Central memory CD8-positive, alpha-beta T cell (primary cell): ENCODE data around the gene CAMK2B.

ENCODE experiments used
- ATAC-seq: fragments of 150-1000 bp; cut with Tn5 transposase; replicated peaks from 2 replicates; pipeline ENCODE4 v1.10.0; 2022; ENCODE audit warnings: mild to moderate bottlenecking, moderate FRiP score, moderate number of reproducible peaks; ENCODE audit not compliant: poor library complexity, severe bottlenecking; ENCODE audit errors: extremely low read depth
- DNase-seq, 2 donors: peaks; one replicate each; pipeline ENCODE4 v3.0.0; 2021; ENCODE audit warnings: low spot score in 2 of 2
- H3K27ac Mint-ChIP-seq: one replicate; pipeline ENCODE4 v1.8.0; 2022; ENCODE audit warnings: low read depth, mild to moderate bottlenecking, moderate library complexity, mixed read lengths
- H3K27me3 Mint-ChIP-seq: one replicate; pipeline ENCODE4 v1.8.0; 2022; ENCODE audit warnings: mixed read lengths
- H3K36me3 Mint-ChIP-seq: one replicate; pipeline ENCODE4 v1.8.0; 2022; ENCODE audit warnings: mild to moderate bottlenecking, moderate library complexity, mixed read lengths; ENCODE audit not compliant: insufficient read depth
- H3K4me1 Mint-ChIP-seq: one replicate; pipeline ENCODE4 v1.8.0; 2022; ENCODE audit warnings: mixed read lengths
- H3K4me3 Mint-ChIP-seq: one replicate; pipeline ENCODE4 v1.8.0; 2022; ENCODE audit warnings: mild to moderate bottlenecking, moderate library complexity, mixed read lengths
- H3K9me3 Mint-ChIP-seq: one replicate; pipeline ENCODE4 v1.8.0; 2022; ENCODE audit warnings: mixed read lengths

CAMK2B gene

DNA sequence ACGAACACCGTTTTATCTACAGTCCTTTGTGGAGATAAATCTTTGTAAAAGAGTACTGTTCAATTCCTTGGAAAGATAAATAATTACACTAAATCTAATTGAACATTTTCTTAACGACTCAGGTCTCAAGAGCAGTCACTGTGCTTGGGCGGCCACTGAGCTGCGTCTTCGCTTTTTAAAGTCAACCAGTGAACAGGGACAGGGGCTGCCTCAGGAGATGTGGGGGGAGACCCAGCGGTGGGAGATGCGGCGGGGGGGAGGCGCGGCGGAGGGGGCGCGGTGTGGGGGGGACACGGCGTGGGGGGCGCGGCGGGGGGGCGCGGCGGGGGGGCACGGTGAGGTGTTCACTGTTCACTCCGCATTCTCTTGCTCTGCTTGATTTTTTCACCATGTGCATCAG, 39.8 kb downstream of the CAMK2B start:
- Mint-ChIP-seq H3K9me3 (no peaks in the 10 kb centered on the region), H3K4me1 (no peaks in the 10 kb centered on the region), H3K36me3 (peaks cover 2% of the 10 kb centered on the region), H3K4me3 (no peak overlapping the region), H3K27me3 (peaks cover 13% of the 10 kb centered on the region), H3K27ac (no peak overlapping the region)
- DNase-seq, result no peak
- ATAC-seq, result no peak

DNA sequence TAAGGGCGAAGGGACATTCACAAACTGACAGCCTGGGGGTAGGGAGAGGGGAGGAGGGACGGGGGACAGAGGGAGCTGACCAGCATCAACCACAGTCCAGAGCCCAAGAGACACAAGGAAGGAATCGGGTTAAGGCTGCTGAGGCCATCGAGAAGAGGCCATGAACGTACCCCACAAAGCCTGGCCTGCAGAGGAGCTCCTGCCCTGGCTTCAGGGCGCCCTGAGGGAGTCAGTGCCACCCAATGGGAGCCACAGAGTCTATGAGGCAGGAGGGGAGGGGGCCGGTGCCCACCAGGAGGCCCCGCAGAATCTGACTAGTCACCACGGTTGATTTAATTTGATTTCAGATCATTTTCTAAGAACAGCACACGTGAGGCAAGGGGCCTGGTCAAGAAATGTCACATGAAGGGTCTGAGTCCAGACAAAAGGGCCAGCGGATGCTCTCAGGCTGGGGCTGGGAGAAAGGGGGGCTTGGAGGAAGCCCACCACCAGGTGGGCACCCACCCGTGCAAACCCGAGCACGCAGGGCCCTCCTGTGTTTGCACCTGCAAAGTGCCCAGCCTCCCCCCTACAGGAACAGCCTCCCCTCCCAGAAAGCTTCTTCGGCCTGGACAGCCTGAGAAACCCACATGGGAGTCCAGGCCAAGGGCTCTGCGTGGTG, 40.4 kb downstream of the CAMK2B start:
- Mint-ChIP-seq H3K4me1 (no peaks in the 10 kb centered on the region), H3K36me3 (peaks cover 2% of the 10 kb centered on the region), H3K27ac (no peak overlapping the region), H3K27me3 (peaks cover 7% of the 10 kb centered on the region), H3K4me3 (no peak overlapping the region), H3K9me3 (no peaks in the 10 kb centered on the region)
- DNase-seq (no peak), ATAC-seq (no peak)

DNA sequence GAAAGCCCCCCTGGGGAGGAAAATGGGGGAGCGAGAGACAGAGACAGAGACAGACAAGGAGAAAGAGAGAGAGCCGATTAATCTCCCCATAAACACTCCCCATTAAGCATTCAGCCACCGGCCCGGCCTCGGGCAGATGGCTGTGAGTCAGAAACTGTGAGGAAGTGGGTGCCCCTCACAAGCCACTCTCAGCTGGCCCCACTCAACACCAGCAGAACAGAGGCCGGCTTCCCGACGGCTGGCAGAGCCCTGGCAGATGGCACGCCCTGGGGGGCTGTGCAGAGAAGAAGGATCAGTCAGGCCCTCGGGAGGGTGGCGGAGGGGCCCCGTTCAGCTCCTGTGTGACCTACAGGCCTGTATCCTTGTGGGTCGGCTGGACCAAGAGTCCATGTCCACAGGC, 41.2 kb downstream of the CAMK2B start:
- Mint-ChIP-seq H3K27me3 (no peaks in the 10 kb centered on the region), H3K27ac (no peak overlapping the region), H3K36me3 (peaks cover 2% of the 10 kb centered on the region), H3K9me3 (no peaks in the 10 kb centered on the region), H3K4me3 (no peak overlapping the region), H3K4me1 (no peaks in the 10 kb centered on the region)
- DNase-seq (no peak), ATAC-seq (no peak)

DNA sequence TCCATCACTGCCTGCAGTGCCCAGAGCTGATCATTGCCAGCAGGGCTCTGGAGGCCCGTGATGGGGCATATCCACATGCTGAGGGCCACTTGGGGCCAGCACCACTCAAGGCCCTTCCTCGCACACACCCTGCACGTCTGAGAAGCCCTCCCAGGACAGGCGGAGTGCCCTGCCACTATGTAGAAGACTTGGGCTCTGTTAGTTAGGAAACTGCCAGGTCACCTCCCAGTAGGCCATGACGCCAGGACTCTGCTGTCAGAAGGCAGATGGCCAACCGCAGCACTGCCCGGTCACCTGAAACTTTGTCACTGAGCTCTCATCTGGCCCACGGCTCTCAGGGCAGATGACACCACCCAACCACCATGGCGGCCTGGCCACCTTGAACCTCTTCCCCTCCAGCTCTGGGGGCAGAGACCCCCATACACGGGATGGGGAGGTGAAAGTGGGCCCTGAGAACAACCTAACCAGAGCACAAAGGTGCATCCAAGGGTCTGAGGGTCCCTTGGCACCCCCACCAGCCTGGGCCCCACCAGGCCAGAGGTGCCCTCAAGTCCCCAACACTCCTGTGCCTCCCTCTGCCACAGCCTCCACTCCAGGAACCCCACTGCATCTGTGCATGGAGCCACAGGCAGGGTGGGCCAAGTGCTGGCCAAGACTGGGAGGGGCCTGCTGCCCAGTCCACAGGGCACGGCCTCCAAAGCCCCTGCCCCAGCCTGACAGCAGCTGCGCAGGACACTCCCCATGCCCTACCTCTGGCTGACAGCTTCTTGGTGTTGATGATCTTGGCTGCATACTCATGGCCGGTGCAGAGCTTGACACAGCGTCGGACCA, 41.8 kb downstream of the CAMK2B start:
- Mint-ChIP-seq H3K4me1 (no peaks in the 10 kb centered on the region), H3K4me3 (no peak overlapping the region), H3K36me3 (peaks cover 2% of the 10 kb centered on the region), H3K27me3 (no peaks in the 10 kb centered on the region), H3K27ac (no peak overlapping the region), H3K9me3 (no peaks in the 10 kb centered on the region)
- ATAC-seq, result no peak
- DNase-seq, result no peak

DNA sequence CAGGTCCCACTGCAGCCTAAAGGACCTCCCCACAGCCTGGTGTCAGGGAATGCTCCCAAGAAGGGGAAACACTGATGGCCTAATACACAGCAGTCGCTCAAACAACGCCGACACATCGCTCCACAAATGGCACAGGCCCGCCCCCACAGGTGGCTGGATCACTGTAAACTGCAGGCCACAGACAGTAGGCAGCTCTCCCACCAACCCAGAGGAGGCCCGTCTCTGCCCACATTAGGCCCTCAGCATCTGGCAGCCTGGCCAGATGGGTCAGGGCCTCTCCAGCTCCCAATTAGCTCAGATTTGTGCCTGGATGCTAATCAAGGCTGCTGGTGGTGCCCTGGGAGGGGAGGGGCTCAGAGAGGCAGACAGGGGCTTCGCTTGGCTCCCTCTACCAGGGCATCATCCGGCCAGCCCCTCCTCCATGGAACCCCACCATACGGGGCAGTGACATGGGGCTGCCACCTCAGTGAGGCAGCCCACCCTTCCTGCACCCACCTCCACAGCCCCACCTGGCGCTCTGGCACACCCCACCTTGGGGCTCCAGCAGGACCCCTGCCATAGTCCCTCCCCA, 42.7 kb downstream of the CAMK2B start:
- no peaks in the 10 kb centered on the region for H3K27me3 Mint-ChIP-seq
- H3K4me3 Mint-ChIP-seq, result no peak overlapping the region

DNA sequence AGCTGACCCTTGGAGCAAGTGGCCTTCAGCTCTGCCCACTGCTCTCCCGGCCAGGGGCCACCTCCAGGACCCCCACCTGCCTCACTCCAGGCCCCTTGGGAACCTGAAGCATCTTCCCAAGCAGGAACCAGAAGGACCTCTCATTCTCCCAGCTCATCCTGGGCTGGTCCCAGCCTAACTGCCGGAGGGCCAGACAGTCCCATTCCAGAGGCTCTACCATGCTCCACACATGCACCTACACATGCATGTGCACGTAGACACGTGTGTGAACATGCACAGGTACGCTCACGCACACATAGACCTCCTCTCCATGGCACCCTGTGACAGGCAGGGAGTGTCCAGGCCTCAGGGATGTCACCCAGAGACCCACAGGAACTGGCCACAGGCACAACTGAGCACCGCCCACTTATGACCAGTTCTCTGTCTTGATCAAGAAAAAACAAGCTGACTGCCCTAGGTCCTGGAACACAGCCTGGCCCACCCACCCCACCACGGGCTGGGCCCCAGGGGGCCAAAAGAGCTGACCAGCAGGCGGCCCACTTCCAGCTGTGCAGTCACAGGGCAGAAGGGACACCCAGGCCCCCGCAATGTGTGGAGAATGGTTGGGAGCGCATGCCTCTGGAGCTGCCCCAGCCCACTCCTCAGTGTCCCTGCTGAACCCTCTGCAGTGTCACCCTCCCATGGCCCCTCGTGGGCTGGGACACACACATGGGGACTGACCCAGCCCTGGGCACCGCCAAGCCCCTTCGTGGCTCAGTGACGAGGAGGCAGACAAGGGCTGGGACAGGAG, 43.4 kb downstream of the CAMK2B start:
- Mint-ChIP-seq H3K4me1 (no peaks in the 10 kb centered on the region), H3K27me3 (no peaks in the 10 kb centered on the region), H3K36me3 (peaks cover 2% of the 10 kb centered on the region), H3K27ac (no peak overlapping the region), H3K9me3 (no peaks in the 10 kb centered on the region), H3K4me3 (no peak overlapping the region)
- DNase-seq (no peak), ATAC-seq (no peak)

More for the DNA sequence above, 42.7 kb downstream of the CAMK2B start:
- DNase-seq, result no peak
- no peaks in the 10 kb centered on the region for H3K9me3 Mint-ChIP-seq
- H3K36me3 Mint-ChIP-seq, result peaks cover 2% of the 10 kb centered on the region
- H3K4me1 Mint-ChIP-seq, result no peaks in the 10 kb centered on the region
- no peak overlapping the region for H3K27ac Mint-ChIP-seq
- ATAC-seq, result no peak

DNA sequence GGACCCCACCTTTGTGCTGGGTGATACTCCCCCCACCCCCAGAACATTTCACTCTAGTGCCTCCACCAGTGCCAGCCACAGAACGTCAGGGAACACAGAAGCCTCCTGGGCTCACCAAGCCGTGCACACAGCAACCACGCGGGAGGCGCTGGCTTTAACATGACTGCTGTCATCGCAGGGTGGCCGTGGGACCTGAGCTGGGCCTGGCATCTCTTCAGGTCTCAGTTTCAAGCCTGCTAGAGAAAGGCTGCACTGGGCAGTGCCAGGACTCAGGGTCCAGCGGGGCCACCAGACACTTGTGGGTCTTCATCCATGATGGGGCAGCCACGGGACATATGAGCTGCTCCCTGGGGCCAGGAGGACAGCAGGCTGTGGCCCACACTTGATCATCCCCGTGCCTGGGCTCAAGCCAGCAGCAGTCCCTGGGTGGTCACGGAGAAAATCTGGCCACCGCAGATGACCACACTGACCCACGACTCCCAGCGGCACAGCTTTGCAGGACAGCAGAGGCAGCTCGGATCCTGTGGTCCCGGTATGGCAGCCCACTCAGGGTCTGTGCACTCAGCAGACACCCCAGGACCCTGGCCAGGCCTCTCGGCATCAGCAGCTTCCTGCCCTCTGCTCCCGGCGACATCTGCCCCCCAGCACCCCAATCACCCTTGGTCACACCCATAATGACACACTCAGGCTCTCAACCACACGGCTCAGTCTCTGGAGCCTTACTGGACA, 44.2 kb downstream of the CAMK2B start:
- H3K36me3 Mint-ChIP-seq, result peaks cover 2% of the 10 kb centered on the region
- H3K4me1 Mint-ChIP-seq, result no peaks in the 10 kb centered on the region
- H3K9me3 Mint-ChIP-seq, result no peaks in the 10 kb centered on the region
- H3K27ac Mint-ChIP-seq, result no peak overlapping the region
- no peak for DNase-seq
- H3K4me3 Mint-ChIP-seq, result no peak overlapping the region
- no peaks in the 10 kb centered on the region for H3K27me3 Mint-ChIP-seq
- no peak for ATAC-seq

DNA sequence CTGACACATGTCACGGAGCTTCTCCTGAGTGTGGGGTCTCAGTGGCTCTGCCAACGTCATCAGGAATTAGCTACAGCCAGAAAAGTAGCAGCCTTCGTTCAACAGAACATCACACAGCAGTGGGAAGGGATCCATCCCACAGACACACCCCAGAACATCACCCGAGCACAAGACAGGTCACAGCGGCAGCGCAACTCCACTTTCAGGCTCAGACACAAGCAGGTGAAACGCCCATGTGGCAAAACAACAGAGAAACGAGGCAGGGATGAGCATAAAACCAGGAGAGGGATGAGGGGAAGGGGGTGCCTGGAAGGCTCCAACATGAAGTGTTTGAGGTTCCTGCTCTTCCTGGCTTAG, 44.8 kb downstream of the CAMK2B start:
- Mint-ChIP-seq H3K27ac (no peak overlapping the region), H3K36me3 (peaks cover 2% of the 10 kb centered on the region), H3K4me1 (no peaks in the 10 kb centered on the region), H3K27me3 (peaks cover 2% of the 10 kb centered on the region), H3K4me3 (no peak overlapping the region), H3K9me3 (no peaks in the 10 kb centered on the region)
- DNase-seq (no peak), ATAC-seq (no peak)

DNA sequence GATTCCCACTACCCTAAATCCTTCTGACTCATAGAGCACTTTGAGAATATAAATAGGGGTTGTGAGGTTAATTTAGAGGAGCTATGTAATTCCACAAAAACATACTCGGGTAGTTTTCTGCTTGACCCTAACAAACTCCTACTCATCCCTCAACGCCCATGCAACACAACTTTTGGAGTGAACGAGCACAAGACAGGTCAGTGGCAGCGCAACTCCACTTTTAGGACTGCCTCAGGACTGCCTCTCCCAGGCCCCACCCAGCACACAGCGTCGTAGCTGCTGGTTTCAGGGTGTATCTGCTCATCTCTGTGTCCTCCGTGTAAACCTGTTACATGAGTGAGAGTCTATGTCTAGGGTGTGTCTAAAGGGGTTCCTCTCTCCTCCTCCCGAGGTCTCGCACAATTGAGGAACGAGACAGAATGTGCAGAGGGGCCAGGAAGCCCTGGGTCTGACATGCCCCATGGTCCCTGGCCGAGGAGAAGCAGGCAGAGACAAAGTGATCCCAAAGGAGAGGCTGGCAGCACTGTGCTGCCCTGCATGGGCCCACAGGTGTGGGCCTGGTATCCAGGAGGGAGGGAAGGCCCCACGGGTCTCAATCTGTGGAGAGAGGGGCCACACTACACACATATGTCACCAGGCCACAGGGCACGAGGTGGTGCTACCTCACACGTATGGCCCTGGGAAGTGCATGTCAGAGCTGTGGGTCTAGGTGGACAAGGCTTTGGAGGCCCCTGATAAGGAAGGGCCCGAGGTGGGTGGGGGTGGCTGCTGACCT, 45.5 kb downstream of the CAMK2B start:
- Mint-ChIP-seq H3K36me3 (peaks cover 2% of the 10 kb centered on the region), H3K27me3 (peaks cover 9% of the 10 kb centered on the region), H3K9me3 (no peaks in the 10 kb centered on the region), H3K27ac (no peak overlapping the region), H3K4me1 (no peaks in the 10 kb centered on the region), H3K4me3 (no peak overlapping the region)
- DNase-seq (no peak), ATAC-seq (no peak)

DNA sequence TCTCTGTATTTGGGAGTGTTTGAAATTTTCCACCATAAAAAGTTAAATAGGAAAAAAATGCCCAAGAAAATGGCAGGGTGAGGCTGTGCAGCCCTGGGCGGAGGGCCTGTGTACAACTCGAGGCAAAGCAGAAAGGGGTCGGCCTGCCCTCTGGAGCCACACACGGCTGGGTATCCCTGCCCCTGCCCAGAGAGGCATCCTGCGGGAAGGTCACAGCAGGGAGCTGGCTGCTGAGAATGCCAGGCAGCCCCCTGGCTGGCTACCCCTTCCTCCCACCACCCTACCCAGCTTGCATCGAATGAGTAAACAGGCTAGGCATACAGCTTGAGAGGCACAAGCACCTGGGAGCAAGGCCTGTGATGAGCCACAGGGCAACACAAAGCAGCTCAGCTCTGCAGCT, 46.1 kb downstream of the CAMK2B start:
- Mint-ChIP-seq H3K4me3 (no peak overlapping the region), H3K9me3 (no peaks in the 10 kb centered on the region), H3K27me3 (peaks cover 15% of the 10 kb centered on the region), H3K4me1 (no peaks in the 10 kb centered on the region), H3K27ac (no peak overlapping the region), H3K36me3 (no peaks in the 10 kb centered on the region)
- no peak for ATAC-seq
- DNase-seq, result no peak

DNA sequence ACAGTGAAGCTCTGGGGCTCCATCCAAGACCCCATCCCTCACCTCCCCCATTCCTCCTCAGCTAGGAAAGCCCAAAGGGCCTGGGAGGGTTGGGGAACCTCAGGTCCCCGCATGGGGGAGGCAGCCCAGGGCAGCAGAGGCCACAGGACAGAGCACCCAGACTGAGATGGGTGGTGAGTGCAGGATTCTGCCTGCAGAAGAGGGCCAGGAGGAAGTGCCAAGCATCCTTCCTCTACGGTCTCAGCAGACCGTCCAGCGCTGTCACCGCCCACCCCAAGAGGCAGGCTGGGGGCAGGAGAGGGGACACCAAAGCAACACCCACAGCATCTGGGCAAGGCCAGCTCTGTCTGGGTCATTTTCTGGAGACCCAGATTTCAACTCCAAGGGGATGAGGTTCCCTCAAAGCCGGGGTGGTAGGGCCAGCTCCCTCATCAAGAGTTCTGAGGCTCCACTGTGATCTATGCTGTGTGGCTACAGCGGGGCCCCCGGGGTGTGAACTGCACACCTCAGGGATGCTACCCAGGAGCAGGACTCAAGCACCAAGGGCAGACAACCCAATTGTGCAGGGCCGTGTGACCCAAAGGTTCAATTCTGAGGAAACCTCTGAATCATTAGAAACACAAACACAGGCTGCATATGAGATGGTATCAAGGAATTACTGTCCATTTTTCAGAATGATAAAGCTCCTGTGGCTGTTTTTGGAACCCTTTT, 46.8 kb downstream of the CAMK2B start:
- ATAC-seq, result no peak
- no peaks in the 10 kb centered on the region for H3K4me1 Mint-ChIP-seq

More for the DNA sequence above, 46.8 kb downstream of the CAMK2B start:
- no peaks in the 10 kb centered on the region for H3K36me3 Mint-ChIP-seq
- DNase-seq, result no peak
- H3K4me3 Mint-ChIP-seq, result no peak overlapping the region
- H3K27me3 Mint-ChIP-seq, result peaks cover 19% of the 10 kb centered on the region
- no peak overlapping the region for H3K27ac Mint-ChIP-seq
- no peaks in the 10 kb centered on the region for H3K9me3 Mint-ChIP-seq
